Myocyte (in vitro differentiated cells): ENCODE results near the gene GRHL1. TPM values are rescaled to one million over a fixed set of nuclear protein-coding genes. Genes with fewer than 3 reads are reported as not detected.
A peak's percentile ranks its signal among the peaks of the same experiment; 100 is the strongest.
"Not testable (repeated sequence)": the region's sequence is repeated elsewhere in the genome, so short reads cannot be mapped to it uniquely, and the experiment has no call there.

ENCODE experiments used
- DNase-seq: peaks from one replicate; pipeline ENCODE4 v3.0.0-alpha.2; 2012; ENCODE audit warnings: low read depth
- polyA plus RNA-seq: library from polyadenylated mRNA; unstranded; fragments of >200 nt; gene quantifications from one replicate; pipeline ENCODE4 v1.2.1, GENCODE V29; 2012; ENCODE audit warnings: missing spikeins
- total RNA-seq: library from RNA; depleted of rRNA; stranded (reverse); fragments of >200 nt; gene quantifications from 2 replicates; pipeline ENCODE4 v1.2.3, GENCODE V29; 2014

The GRHL1 gene, protein sequence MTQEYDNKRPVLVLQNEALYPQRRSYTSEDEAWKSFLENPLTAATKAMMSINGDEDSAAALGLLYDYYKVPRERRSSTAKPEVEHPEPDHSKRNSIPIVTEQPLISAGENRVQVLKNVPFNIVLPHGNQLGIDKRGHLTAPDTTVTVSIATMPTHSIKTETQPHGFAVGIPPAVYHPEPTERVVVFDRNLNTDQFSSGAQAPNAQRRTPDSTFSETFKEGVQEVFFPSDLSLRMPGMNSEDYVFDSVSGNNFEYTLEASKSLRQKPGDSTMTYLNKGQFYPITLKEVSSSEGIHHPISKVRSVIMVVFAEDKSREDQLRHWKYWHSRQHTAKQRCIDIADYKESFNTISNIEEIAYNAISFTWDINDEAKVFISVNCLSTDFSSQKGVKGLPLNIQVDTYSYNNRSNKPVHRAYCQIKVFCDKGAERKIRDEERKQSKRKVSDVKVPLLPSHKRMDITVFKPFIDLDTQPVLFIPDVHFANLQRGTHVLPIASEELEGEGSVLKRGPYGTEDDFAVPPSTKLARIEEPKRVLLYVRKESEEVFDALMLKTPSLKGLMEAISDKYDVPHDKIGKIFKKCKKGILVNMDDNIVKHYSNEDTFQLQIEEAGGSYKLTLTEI
- total RNA-seq, result 0.47 and 1.4 TPM in 2 replicates
- 0.55 TPM for polyA plus RNA-seq

DNA sequence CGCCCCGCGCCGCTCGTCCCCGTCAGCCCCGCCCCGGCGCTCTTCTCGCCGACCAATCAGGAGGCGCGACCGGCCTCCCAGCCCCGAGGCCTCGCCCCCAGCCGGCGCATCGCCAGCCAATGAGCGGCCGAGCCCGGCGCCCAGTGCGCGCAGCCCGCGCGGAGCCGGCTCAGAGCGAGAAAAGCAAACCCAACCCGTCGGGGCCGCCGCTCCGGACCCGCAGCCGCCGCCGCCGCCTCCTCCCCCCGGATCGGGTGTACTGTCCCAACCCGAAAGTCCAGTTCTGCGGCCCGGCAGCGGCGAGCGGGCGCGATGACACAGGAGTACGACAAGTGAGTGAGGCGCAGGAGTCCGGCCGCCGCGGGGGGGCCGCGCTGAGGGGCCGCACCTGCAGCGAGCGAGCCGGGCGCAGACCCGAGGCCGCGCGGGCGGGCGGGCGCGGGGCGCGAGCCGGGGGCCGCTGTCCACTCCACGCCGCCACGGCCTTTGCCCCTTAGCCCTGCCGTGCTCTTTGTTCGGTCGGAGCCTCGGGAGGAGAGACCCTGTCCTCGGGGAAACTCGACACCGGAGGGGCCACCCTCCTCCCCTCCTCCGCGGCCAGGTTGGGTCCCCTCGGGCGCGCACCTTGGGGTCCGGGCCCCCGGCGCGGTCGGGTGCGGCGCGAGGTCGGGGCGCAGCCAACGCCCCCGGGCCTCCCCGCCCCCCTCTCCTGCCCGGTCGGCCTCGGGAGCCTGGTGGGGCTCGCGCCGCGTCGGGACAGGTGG lies at the start of gene GRHL1:
GRHL1 (plus strand) TSS at position 172 of the 764 bp plus-strand sequence; CDS start at position 313, 141 bp downstream.
- DNase-seq, result peak; percentile 93

DNA sequence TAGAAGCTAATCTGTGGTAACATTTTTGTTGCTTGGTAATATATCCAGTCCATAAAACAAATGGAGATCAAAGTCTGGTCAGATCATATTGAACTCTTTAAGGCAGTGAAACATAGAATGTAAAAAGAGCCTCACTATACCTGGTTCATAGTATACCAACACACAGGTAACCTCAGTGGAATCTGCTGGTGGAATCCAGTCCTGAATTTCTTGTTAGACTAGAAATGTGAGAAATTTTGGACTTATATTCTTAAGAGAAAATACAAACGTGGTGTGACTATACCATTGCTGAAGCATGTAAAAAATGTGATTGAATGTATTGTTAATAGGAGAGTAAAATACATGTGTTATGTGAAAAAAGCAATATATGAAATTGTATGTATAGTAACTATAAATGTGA lies 46.1 kb upstream of the GRHL1 start:
- no peak for DNase-seq

DNA sequence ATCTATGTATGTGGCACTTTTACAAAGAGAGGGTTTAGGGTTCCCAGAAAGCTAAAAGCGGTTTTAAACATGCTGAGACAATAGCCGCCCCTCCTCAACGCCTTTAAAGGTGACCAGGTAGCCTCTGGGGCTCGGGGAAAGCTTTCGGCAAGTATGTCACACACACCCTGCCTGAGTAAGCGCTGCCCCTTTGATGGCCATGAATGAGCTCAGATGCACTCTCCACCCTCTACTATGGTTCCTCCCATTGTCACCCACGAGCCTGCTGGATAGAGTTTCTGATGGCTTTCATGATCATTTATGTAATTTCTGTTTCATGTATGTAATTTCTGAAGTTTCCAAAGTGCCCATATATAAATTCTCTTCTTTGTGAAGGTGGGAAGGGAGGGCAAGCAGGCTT lies 44.1 kb upstream of the GRHL1 start:
- DNase-seq, result no peak

DNA sequence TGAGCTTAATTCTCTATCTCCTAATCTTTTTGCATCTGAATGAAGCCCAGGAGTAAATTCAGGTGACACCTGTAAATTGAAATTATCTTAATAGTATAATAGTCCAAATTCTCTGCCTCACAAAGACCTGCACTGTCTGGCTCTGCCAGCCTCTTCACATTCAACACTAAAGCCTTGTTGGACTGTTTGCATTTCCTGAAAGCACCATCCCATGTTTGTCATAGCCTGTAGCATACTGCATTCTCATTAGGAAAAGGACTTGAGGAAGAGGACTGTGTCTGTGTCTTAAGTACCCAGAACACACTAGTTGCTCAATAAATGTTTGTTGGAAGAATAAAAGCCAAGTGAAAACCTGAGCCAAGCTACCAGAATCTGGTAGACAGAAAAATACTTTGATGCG lies 42.9 kb upstream of the GRHL1 start:
- DNase-seq, result no peak

DNA sequence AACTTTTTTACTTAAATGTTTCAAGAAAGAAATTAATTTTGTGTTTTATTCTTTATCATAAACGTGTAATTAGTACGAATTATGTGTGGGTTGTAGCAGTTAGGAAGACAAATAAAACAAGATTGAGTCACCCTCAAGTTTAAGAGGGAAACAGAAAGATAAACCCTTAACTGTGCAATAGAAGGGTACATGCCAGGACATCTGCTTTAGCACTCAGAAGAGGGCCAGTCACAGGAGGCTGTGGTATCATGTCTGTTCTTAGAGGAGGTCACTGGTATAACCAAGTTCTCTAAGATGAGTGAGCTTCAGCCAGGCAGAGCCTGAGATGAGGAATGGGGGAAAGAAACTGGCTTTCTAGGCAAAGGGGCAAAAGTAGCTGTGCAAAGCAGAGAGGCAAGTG lies 42.4 kb upstream of the GRHL1 start:
- peak; percentile 29 for DNase-seq

DNA sequence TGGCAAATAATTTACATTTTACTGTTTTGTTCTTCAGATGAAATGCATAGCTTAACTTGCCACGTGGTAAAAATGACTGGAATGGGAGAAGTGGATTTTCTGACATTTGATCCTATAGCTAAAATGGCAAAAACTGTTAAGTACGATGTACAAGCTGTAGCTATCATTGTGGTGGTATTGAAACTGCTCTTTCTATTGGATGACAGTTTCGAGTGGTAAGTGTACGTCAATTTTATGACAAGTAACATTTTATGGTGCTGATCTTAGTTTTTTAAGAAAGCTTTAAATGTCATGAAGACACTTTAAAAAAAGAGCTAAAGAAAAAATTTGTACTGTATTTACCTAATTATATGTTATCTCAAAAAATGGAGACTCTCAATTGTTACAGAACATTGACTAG lies 40.8 kb upstream of the GRHL1 start:
- no peak for DNase-seq

DNA sequence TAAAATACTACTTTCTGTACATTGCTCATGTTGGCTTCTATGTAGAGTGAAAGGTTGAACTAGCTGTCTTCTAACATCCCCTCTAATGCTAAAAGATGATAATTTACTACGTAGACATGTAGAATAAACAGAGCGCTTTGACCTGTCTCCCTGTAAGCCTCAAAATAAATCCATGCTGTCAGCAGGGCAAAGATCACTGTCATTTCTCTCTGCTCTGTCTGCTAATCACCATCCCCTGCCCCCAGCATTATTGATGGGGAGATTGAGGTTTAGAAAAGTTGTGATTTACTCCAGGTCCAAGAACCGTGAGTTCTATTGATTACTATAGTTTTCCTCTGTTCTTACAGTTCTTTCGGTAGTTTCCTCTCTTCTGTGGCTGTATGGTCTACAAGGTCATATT lies 39.0 kb upstream of the GRHL1 start:
- DNase-seq, result no peak

DNA sequence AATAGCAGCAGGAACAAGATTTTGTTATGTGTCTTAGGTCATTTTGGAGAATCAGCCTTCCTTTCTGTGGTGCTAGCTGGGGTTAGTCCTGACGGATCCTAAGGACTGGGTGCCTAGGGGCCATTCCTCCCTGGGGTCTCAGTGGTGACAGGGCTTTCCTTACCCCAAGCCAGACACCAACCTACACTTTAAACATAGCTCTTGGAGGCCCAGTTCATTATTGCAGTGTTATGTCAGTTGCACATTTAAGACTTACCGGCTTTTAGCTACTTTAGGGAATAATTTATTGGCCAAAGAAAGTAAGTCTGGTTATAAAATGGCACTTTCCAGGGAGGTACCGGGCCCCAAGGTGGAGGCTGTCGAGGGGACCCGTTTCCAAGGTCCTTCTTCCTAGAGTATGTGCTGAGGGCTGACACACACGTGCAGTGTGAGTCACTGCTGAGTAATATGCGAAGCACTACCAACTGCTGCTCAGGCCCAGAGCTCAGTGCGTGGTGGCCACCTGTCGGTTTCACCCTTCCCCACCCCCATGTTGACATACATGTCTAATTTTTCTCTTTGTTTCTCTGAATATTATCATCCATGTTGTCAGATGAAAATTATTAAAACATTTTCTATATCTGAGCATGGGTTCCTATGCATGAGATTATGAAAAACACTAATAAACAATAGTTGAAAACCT lies 37.0 kb upstream of the GRHL1 start:
- DNase-seq, result peak; percentile 88

DNA sequence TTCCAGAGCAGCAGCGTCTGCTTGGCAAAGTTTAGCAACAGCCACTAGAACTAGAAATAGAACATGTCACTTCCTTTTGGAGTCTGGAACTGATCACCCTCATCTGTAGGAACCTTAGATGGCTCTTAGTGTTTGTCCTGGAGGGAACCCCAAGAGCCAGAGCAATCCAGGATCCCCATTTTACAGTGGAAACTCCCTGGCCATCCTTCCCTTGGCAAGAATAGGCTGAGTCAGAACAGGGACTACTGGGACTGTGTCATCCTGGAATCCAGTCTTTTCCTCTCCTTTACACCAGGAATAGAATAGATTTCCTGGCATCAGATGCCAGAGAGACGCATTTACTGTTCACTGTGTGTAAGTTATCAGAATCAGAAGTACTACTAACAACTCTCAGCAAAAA lies 33.2 kb upstream of the GRHL1 start:
- peak; percentile 13 for DNase-seq

DNA sequence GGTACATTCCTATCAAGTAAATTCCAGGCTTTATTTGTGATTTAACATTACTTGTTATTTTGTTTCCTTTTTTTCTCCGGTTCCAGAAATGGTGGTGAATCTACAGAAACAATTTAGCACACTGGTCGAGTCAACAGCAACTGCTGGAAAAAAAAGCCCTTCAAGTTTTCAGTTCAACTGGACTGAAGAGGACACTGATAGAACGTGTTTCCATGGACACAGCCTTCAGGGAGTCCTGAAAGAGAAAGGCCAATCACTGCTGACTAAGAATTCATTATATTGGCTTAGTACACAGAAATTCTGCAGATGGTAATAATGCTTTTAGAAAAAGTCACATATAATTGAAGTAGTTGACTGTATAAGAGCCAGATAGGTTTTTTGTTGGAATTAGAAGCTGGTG lies 32.0 kb upstream of the GRHL1 start:
- no peak for DNase-seq

DNA sequence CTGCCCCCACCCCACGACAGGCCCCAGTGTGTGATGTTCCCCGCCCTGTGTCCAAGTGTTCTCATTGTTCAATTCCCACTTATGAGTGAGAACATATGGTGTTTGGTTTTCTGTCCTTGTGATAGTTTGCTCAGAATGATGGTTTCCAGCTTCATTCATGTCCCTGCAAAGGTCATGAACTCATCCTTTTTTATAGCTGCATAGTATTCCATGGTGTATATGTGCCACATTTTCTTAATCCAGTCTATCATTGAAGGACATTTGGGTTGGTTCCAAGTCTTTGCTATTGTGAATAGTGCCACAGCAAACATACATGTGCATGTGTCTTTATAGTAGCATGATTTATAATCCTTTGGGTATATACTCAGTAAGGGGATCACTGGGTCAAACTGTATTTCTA lies 24.5 kb upstream of the GRHL1 start:
- DNase-seq, result not testable (repeated sequence)

DNA sequence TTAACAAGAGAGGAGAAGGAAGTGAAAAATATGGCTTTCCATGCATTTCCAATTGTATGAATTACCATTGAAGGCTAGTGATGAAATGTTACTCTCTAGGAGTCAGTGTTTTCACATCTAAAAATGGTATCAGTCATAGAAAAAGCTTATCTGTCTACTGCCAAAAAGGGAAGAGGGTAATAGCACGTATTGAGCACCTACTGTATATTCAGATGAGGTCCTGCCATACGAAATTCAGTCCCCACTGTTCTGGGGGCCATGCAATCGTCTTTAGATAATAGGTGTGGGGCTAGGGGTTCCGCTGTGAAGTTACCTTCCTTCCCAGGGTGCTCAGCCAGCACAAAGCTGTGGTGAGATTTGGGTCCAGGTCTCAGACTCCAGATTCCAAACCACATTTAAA lies 14.2 kb upstream of the GRHL1 start:
- DNase-seq, result no peak

DNA sequence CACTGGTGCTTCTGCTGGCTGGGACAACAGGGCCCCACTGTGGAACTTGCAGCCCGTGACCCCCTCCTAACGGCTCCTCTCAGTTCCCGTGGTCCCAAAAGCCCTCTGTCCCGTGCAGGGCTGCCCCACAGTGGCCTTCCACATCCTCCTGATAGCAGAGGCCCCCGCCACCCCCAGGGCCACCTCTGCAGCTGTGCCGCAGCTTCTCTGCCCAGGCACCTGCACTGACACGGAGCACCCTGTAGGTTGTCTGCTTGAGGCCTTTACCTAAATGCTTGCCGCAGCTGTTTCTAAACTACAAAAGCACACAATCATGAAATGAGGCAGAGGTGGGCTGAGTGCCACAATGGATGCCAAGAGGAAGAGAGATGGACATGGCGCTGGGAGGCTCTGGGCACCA lies 13.5 kb upstream of the GRHL1 start:
- DNase-seq, result no peak

DNA sequence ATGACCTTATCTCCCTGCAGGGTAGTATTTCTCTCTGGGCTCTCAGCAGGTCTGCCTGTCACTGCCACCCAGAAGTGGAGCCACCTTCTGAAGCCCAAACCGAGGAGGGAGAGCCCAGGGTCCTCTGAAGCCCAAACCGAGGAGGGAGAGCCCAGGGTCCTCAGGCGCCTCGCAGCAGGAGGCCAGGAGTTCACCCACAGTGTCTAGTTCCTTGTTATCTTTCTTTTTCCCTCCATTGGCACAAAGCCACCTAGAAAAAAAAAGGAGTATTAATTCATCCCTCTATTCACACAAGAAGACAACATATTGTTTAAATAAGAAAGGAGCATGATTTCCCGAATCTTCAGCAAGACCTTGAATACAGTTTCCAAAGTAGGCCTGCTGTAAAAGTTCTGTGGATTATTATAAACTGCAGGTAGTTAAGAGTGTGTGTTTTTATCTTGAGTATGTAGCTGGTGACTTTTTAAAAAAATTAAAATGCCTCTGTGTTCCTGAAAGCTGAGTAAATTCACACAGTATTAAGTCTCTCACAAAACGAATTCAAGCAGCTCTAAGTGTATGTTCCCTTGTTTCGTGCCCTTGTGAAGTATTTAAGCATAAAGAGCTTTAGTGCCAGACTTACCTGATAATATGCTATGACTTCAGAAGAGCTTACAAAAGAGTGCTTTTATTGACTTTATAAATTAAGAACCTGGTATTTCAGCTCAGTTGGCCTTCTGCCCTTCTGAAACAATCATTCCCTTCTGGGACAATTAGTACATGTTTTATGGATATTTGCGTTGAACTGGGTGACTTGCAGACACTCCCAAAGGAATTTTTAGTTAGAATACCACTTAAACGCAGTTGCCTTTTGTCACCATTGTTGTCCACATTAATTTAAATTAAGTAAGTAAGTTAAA lies 11.7 kb upstream of the GRHL1 start:
- no peak for DNase-seq

DNA sequence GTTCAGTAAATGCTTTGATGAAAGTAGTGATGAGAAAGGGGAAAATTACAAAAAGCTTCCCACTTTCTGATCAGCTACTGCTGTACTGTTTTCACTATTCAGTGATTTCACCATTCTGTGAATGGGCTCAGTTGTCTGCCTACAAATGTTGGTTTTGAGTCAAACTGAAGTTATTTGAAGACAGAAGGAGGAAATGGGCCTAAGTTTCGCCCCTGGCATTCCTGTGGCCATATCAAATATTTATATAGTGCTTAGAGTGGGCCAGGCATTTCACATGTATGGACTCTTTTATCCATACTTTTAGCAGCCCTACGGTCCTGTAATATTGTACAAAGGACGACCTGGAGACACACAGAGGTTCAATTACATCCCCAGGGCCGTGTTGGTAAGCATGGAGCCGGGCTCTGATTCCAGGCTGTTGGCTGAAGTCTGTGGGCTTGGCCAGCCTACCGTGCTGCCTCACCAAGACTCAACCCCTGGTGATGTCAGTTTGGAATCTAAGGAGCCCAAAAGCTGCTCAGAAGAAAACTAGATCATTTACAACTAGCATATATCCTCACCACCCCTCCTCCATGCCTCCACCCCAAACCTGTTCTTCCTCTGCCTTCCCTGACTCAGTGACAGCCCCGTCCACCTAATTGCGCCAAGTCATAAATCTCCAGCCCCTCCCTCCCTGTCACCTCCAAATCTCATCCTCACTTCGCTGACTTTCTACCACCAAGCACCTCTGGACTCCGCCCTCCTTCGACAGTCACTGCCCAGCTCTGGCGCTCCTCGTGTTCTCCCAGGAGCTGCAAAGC lies 10.1 kb upstream of the GRHL1 start:
- peak; percentile 18 for DNase-seq

DNA sequence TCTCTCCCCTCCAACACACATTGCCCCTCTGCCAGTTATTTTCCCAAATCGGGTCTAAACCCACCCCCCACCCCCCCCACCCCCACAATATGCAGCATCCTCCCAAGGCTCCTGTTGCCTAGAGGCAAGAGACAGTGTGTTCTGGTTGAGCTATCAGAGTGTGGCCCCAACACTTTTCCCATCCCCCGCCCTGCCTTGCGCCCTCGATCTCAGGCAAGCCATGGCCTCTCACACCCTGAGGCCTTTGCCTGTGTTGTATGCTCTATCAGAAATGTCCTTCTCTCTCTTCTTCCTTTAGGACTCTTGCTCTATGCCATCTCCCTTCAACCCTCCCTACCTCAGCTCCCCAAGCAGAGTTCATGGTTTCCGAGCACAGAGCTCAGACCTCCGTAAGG lies 9.5 kb upstream of the GRHL1 start:
- no peak for DNase-seq

DNA sequence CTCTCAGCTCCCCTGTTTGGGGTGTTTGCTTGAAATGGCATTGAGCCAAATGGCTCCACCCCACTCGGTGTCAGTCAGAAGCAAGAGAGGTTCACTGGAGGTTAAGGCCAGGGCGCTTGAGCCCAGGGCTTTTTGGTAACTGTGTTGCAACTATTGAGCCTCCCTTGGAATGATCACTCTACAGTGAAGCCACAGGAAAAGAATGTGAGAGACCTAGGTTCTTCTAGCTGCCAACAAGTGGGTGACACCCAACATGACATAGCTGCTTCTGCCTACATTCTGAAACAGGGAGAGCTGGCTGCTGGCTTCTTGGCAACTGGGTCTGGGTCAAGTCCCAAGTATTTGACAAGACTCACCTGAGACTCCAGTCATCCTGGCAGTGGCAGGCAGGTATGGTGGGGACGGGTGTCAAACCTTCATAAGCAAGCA lies 7.1 kb upstream of the GRHL1 start:
- no peak for DNase-seq

DNA sequence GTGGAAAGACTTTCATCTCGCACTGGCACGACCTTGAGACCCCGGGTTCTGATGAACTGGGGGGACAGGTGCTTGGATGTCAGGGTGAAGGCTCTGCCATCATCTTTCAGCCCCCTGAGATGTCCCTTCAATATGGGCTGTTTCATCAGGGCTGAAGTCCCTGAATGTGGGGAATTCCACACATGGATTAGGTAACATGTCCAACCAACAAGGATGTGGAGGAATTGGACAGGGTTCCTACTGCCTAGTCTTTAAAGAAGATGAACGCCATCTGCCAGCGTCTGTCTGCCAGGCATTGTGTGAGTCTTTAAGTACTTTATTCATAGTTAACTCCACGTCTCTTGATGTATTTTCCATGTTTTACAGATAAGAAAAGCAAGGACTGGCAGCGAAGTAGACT lies 5.9 kb upstream of the GRHL1 start:
- no peak for DNase-seq

DNA sequence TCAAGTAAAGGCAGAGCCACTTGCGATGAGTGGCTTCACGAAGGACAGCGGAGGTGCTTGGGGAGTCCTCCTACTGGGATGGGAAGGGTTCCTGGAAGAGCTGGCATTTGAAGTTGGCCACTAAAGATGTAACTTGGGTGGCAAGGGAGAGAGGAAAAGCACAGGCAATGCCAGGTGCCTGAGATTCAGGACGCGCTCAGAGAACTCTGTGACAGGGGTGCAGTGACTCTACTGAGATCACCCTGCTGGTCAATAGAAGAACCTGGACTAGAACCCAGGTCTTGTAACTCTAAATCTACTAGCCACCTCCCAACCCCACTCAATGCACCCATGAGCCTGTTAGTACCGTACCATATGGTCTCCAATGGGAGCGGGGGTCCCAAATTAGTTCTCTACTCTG lies 5.4 kb upstream of the GRHL1 start:
- no peak for DNase-seq

DNA sequence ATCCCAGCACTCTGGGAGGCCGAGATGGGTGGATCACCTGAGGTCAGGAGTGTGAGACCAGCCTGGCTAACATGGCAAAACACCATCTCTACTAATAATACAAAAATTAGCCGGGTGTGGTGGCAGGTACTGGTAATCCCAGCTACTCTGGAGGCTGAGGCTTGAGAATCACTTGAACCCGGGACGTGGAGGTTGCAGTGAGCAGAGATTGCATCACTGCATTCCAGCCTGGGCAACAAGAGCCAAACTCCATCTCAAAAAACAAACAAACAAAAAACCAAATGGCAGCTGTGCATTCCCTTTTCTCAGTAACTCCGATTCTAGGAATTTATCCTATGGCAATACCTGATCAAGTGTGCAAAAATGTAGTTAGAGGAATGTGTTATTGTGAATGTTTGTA lies 4.7 kb upstream of the GRHL1 start:
- no peak for DNase-seq
